HEK293 (cell line): Measurements from ENCODE around the gene LBHD2.
A peak's percentile ranks its signal among the peaks of the same experiment; 100 is the strongest.

Experiments used
- CTCF ChIA-PET: fragments of 350-600 bp; formaldehyde crosslinking; extraction: SDS; loops from one replicate; lab custom pipeline; 2021; ENCODE audit warnings: antibody characterized with exemption; lab: Yijun Ruan, JAX
- POLR2A ChIA-PET: fragments of 300-600 bp; formaldehyde crosslinking; extraction: SDS; loops from one replicate; lab custom pipeline; 2020; ENCODE audit warnings: antibody characterized with exemption, inconsistent platforms; lab: Yijun Ruan, JAX
- H3K27ac ChIP-seq: fragments of 200-500 bp; sonication (Bioruptor generic); 2 replicates; pipeline ENCODE4 v1.5.1; 2014; ENCODE audit warnings: low read depth, low read length, control low read depth, inconsistent platforms; ENCODE audit errors: extremely low read depth
- H3K36me3 ChIP-seq, 2 experiments: fragments of 200-500 bp in 1 of 2; sonication (Bioruptor generic) in 1 of 2; 1 replicate in 1 of 2; 2 replicates in 1 of 2; pipeline ENCODE4 v1.5.1; 2014 to 2017; ENCODE audit warnings: inconsistent platforms in 2 of 2, low read length in 2 of 2; ENCODE audit not compliant: control insufficient read depth in 2 of 2, insufficient read depth in 1 of 2
- H3K4me1 ChIP-seq: fragments of 200-500 bp; sonication (Bioruptor generic); 2 replicates; pipeline ENCODE4 v1.5.1; 2014; ENCODE audit warnings: mild to moderate bottlenecking, low read length, inconsistent platforms; ENCODE audit not compliant: control insufficient read depth, insufficient read depth
- H3K4me3 ChIP-seq: 2 replicates; pipeline ENCODE4 v1.5.1; 2011; ENCODE audit warnings: low read depth, mild to moderate bottlenecking, control low read depth, low read length, moderate library complexity
- H3K9me3 ChIP-seq: fragments of 200-500 bp; sonication (Bioruptor generic); 2 replicates; pipeline ENCODE4 v1.5.1; 2014; ENCODE audit warnings: low read depth, low read length, inconsistent platforms; ENCODE audit not compliant: control insufficient read depth, insufficient read depth
- EGR2 ChIP-seq: fragments of 450-650 bp; formaldehyde crosslinking; IDR thresholded peaks from 2 replicates; pipeline ENCODE4 v1.5.1; 2016; ENCODE audit warnings: low read depth, missing biosample characterization, missing genetic modification characterization
- GLI2 ChIP-seq: fragments of 450-650 bp; formaldehyde crosslinking; IDR thresholded peaks from 2 replicates; pipeline ENCODE4; 2017; ENCODE audit warnings: missing biosample characterization, missing genetic modification characterization, low read depth, borderline replicate concordance
- GLIS2 ChIP-seq: fragments of 450-650 bp; formaldehyde crosslinking; IDR thresholded peaks from 2 replicates; pipeline ENCODE4 v1.5.1; 2016; ENCODE audit warnings: missing biosample characterization, missing genetic modification characterization
- HIC1 ChIP-seq: fragments of 450-650 bp; formaldehyde crosslinking; IDR thresholded peaks from 2 replicates; pipeline ENCODE4 v1.5.1; 2016; ENCODE audit warnings: missing biosample characterization, missing genetic modification characterization
- KLF1 ChIP-seq: fragments of 450-650 bp; formaldehyde crosslinking; IDR thresholded peaks from 2 replicates; pipeline ENCODE4 v1.5.1; 2016; ENCODE audit warnings: missing biosample characterization, missing genetic modification characterization
- KLF16 ChIP-seq: fragments of 450-650 bp; formaldehyde crosslinking; IDR thresholded peaks from 2 replicates; pipeline ENCODE4 v1.5.1; 2017; ENCODE audit warnings: missing biosample characterization, missing genetic modification characterization
- SCRT2 ChIP-seq: fragments of 450-650 bp; formaldehyde crosslinking; IDR thresholded peaks from 2 replicates; pipeline ENCODE4 v1.5.1; 2016; ENCODE audit warnings: missing biosample characterization, missing genetic modification characterization
- SETDB1 ChIP-seq: IDR thresholded peaks from one replicate; pipeline ENCODE4 v1.6.1; 2017; ENCODE audit warnings: mild to moderate bottlenecking, low read length, moderate library complexity, mixed read lengths; ENCODE audit not compliant: insufficient read length
- ZBTB8A ChIP-seq: fragments of 450-650 bp; formaldehyde crosslinking; IDR thresholded peaks from 2 replicates; pipeline ENCODE4 v1.5.1; 2016; ENCODE audit warnings: missing biosample characterization, missing genetic modification characterization
- ZEB2 ChIP-seq: fragments of 450-650 bp; formaldehyde crosslinking; IDR thresholded peaks from 2 replicates; pipeline ENCODE4 v1.5.1; 2016; ENCODE audit warnings: missing biosample characterization, missing genetic modification characterization
- ZFHX2 ChIP-seq: fragments of 450-650 bp; formaldehyde crosslinking; conservative IDR thresholded peaks from 2 replicates; pipeline ENCODE4 v1.5.1; 2016; ENCODE audit warnings: missing biosample characterization, missing genetic modification characterization
- ZNF239 ChIP-seq: fragments of 450-650 bp; formaldehyde crosslinking; IDR thresholded peaks from 2 replicates; pipeline ENCODE4 v1.5.1; 2016; ENCODE audit warnings: missing biosample characterization, missing genetic modification characterization
- ZNF354C ChIP-seq: fragments of 450-650 bp; formaldehyde crosslinking; IDR thresholded peaks from 2 replicates; pipeline ENCODE4 v1.5.1; 2016; ENCODE audit warnings: missing biosample characterization, missing genetic modification characterization, low read depth, borderline replicate concordance
- ZNF362 ChIP-seq: fragments of 450-650 bp; formaldehyde crosslinking; IDR thresholded peaks from 2 replicates; pipeline ENCODE4 v1.5.1; 2016; ENCODE audit warnings: missing biosample characterization, missing genetic modification characterization
- ZNF394 ChIP-seq: fragments of 450-650 bp; formaldehyde crosslinking; IDR thresholded peaks from 2 replicates; pipeline ENCODE4 v1.5.1; 2016; ENCODE audit warnings: missing biosample characterization, missing genetic modification characterization, mild to moderate bottlenecking, moderate library complexity, borderline replicate concordance
- ZNF398 ChIP-seq: fragments of 450-650 bp; formaldehyde crosslinking; IDR thresholded peaks from 2 replicates; pipeline ENCODE4 v1.5.1; 2017; ENCODE audit warnings: missing biosample characterization, missing genetic modification characterization
- ZNF510 ChIP-seq: fragments of 450-650 bp; formaldehyde crosslinking; IDR thresholded peaks from 2 replicates; pipeline ENCODE4 v1.5.1; 2018; ENCODE audit warnings: mild to moderate bottlenecking, missing genetic modification characterization, missing biosample characterization; ENCODE audit not compliant: insufficient replicate concordance
- ZNF600 ChIP-seq: fragments of 450-650 bp; formaldehyde crosslinking; IDR thresholded peaks from 2 replicates; pipeline ENCODE4 v1.5.1; 2016; ENCODE audit warnings: missing biosample characterization, missing genetic modification characterization
- ZNF621 ChIP-seq: fragments of 450-650 bp; formaldehyde crosslinking; IDR thresholded peaks from 2 replicates; pipeline ENCODE4 v1.5.1; 2017; ENCODE audit warnings: missing biosample characterization, missing genetic modification characterization
- ZNF747 ChIP-seq: fragments of 450-650 bp; formaldehyde crosslinking; IDR thresholded peaks from 2 replicates; pipeline ENCODE4 v1.5.1; 2016; ENCODE audit warnings: missing biosample characterization, missing genetic modification characterization
- TF ChIP-seq, protein P1 (sequence below): fragments of 450-650 bp; formaldehyde crosslinking; IDR thresholded peaks from 2 replicates; pipeline ENCODE4 v1.5.1; 2016; ENCODE audit warnings: missing biosample characterization, missing genetic modification characterization

Gene LBHD2

GRCh38 chr14:103099081-103099732, 15.2 kb downstream of the LBHD2 start (continued):
- no peak for TF ChIP-seq ZNF621 (tag by site-specific recombination)
- peak; percentile 42; the same call in 1 of the 2 replicates for TF ChIP-seq GLIS2
- peak; percentile 84 for TF ChIP-seq ZNF398

- ChIA-PET CTCF (interaction anchor here (0.7 to 0.8 kb wide), 2 partner anchors 18 to 41 kb away, joined by 3 read pairs; no protein-coding TSS in a partner anchor), POLR2A (no interaction called here)
- H3K4me3 ChIP-seq, result no peak overlapping the region
- no peaks in the 10 kb centered on the region for H3K9me3 ChIP-seq
- no peak overlapping the region for H3K27ac ChIP-seq
- H3K36me3 ChIP-seq, result no peaks in the 10 kb centered on the region
- TF ChIP-seq, protein P1, sequence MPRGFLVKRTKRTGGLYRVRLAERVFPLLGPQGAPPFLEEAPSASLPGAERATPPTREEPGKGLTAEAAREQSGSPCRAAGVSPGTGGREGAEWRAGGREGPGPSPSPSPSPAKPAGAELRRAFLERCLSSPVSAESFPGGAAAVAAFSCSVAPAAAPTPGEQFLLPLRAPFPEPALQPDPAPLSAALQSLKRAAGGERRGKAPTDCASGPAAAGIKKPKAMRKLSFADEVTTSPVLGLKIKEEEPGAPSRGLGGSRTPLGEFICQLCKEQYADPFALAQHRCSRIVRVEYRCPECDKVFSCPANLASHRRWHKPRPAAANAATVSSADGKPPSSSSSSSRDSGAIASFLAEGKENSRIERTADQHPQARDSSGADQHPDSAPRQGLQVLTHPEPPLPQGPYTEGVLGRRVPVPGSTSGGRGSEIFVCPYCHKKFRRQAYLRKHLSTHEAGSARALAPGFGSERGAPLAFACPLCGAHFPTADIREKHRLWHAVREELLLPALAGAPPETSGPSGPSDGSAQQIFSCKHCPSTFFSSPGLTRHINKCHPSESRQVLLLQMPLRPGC (tag by site-specific recombination), result no peak
- TF ChIP-seq GLI2 (tag by site-specific recombination), result no peak
- no peak for TF ChIP-seq ZNF239
- no peak for TF ChIP-seq ZNF394 (tag by site-specific recombination)
- no peak for TF ChIP-seq HIC1 (tag by site-specific recombination)
- TF ChIP-seq EGR2 (tag by site-specific recombination), result no peak
- TF ChIP-seq ZNF354C, result no peak
- TF ChIP-seq ZBTB8A, result no peak
- 0 out of 2 replicates have a peak, but pooled peaks have one; percentile 8 for TF ChIP-seq KLF1 (tag by site-specific recombination)
- TF ChIP-seq, all 188 proteins: peak for 1
- 0 out of 2 replicates have a peak, but pooled peaks cover 2% of the 10 kb centered on the region for H3K4me1 ChIP-seq
Measured at GRCh38 chr14:103099733-103100280, 15.8 kb downstream of the LBHD2 start.

GRCh38 chr14:103100281-103101121, 16.5 kb downstream of the LBHD2 start:
- POLR2A ChIA-PET, result no interaction called here
- no peak overlapping the region for H3K4me3 ChIP-seq

More at GRCh38 chr14:103100281-103101121, 16.5 kb downstream of the LBHD2 start:
- no peaks in the 10 kb centered on the region for H3K36me3 ChIP-seq
- H3K27ac ChIP-seq, result no peak overlapping the region
- 0 out of 2 replicates have a peak, but pooled peaks cover 2% of the 10 kb centered on the region for H3K4me1 ChIP-seq
- no peaks in the 10 kb centered on the region for H3K9me3 ChIP-seq
- TF ChIP-seq ZFHX2 (tag by site-specific recombination) (no peak), SCRT2 (0 out of 2 replicates have a peak, but pooled peaks have one; percentile 16), ZNF362 (tag by site-specific recombination) (0 out of 2 replicates have a peak, but pooled peaks have one; percentile 30), ZNF510 (tag by site-specific recombination) (no peak), KLF16 (no peak), SETDB1 (no peak), ZNF747 (no peak), ZEB2 (tag by site-specific recombination) (peak; percentile 31; the same call in 1 of the 2 replicates), ZNF600 (tag by site-specific recombination) (peak; percentile 66)
- CTCF ChIA-PET, result interaction anchor here (0.7 to 0.8 kb wide), 2 partner anchors 18 to 40 kb away, joined by 3 read pairs; no protein-coding TSS in a partner anchor
